CD4-positive, alpha-beta T cell treated with Interleukin-15 for 4 hours (primary cell): ENCODE measurements around the gene DAG1.
"Not testable (repeated sequence)": the region's sequence is repeated elsewhere in the genome, so short reads cannot be mapped to it uniquely, and the experiment has no call there.

Source experiments
- DNase-seq: peaks from one replicate; pipeline ENCODE4 v3.0.0-alpha.2; 2020; ENCODE audit warnings: low spot score

DAG1 gene

GRCh38 chr3:49470714-49471420, 800 bp downstream of the DAG1 start:
- no peak for DNase-seq

GRCh38 chr3:49471856-49472495, 1.9 kb downstream of the DAG1 start:
- no peak for DNase-seq

- DNase-seq = peak; percentile 32
Observed at GRCh38 chr3:49476563-49476962, 6.5 kb downstream of the DAG1 start.

- DNase-seq = no peak
Observed at GRCh38 chr3:49482766-49483165, 12.7 kb downstream of the DAG1 start.

GRCh38 chr3:49484471-49484870, 14.4 kb downstream of the DAG1 start:
- no peak for DNase-seq

GRCh38 chr3:49489247-49489646, 19.2 kb downstream of the DAG1 start:
- no peak for DNase-seq

- no peak for DNase-seq
Observed at GRCh38 chr3:49492969-49493368, 22.9 kb downstream of the DAG1 start.

GRCh38 chr3:49493901-49494300, 23.8 kb downstream of the DAG1 start:
- no peak for DNase-seq

- DNase-seq = no peak
Observed at GRCh38 chr3:49495023-49495422, 25.0 kb downstream of the DAG1 start.

GRCh38 chr3:49496845-49497244, 26.8 kb downstream of the DAG1 start:
- not testable (repeated sequence) for DNase-seq

GRCh38 chr3:49497606-49498005, 27.5 kb downstream of the DAG1 start:
- DNase-seq = no peak

- DNase-seq = no peak
Observed at GRCh38 chr3:49498239-49498638, 28.2 kb downstream of the DAG1 start.

- no peak for DNase-seq
Observed at GRCh38 chr3:49498648-49499047, 28.6 kb downstream of the DAG1 start.

GRCh38 chr3:49500205-49500731, 30.2 kb downstream of the DAG1 start:
- DNase-seq = no peak

- DNase-seq = no peak
Observed at GRCh38 chr3:49500732-49501609, 30.9 kb downstream of the DAG1 start.

- DNase-seq = no peak
Observed at GRCh38 chr3:49501842-49502241, 31.8 kb downstream of the DAG1 start.

- no peak for DNase-seq
Observed at GRCh38 chr3:49506906-49507305, 36.8 kb downstream of the DAG1 start.

- DNase-seq = no peak
Observed at GRCh38 chr3:49509028-49509561, 39.0 kb downstream of the DAG1 start.

GRCh38 chr3:49511639-49512038, 41.6 kb downstream of the DAG1 start:
- DNase-seq = no peak

- DNase-seq = no peak
Observed at GRCh38 chr3:49512781-49513355, 42.8 kb downstream of the DAG1 start.

GRCh38 chr3:49513494-49514124, 43.5 kb downstream of the DAG1 start:
- no peak for DNase-seq

GRCh38 chr3:49518016-49518415, 47.9 kb downstream of the DAG1 start:
- DNase-seq = no peak
